Astrocyte (in vitro differentiated cells and primary cell): ENCODE measurements around the gene ZNF621. TPM values are rescaled to one million over a fixed set of nuclear protein-coding genes. Genes with fewer than 3 reads are reported as not detected.

Experiments
- DNase-seq: peaks from one replicate; pipeline ENCODE4 v3.0.0-alpha.2; 2010; ENCODE audit warnings: low read depth
- FAIRE-seq: peaks from 2 replicates; lab custom pipeline; 2011; peaks lifted over from hg19 to GRCh38; lab: Jason Lieb, UNC
- H2AFZ ChIP-seq: 2 replicates; pipeline ENCODE4 v1.6.0; 2012; ENCODE audit warnings: low read depth, low read length, inconsistent platforms
- H3K27ac ChIP-seq: 2 replicates; pipeline ENCODE4 v1.5.1; 2011; ENCODE audit warnings: low read depth, low read length, inconsistent platforms
- H3K27me3 ChIP-seq: 2 replicates; pipeline ENCODE4 v1.6.0; 2011; ENCODE audit warnings: low read length, inconsistent platforms; ENCODE audit not compliant: insufficient read depth
- H3K36me3 ChIP-seq: 2 replicates; pipeline ENCODE4 v1.5.1; 2011; ENCODE audit warnings: low read length, inconsistent platforms; ENCODE audit not compliant: insufficient read depth
- H3K4me1 ChIP-seq: 2 replicates; pipeline ENCODE4 v1.5.1; 2011; ENCODE audit warnings: low read length, inconsistent platforms; ENCODE audit not compliant: insufficient read depth
- H3K4me2 ChIP-seq: 2 replicates; pipeline ENCODE4 v1.6.0; 2012; ENCODE audit warnings: low read length, inconsistent platforms
- H3K4me3 ChIP-seq: 2 replicates; pipeline ENCODE4 v1.5.1; 2011; ENCODE audit warnings: low read depth, mild to moderate bottlenecking, low read length, inconsistent platforms; ENCODE audit not compliant: insufficient read depth
- H3K79me2 ChIP-seq: 2 replicates; pipeline ENCODE4 v1.6.0; 2012; ENCODE audit warnings: mild to moderate bottlenecking, low read length, inconsistent platforms; ENCODE audit not compliant: insufficient read depth
- H3K9ac ChIP-seq: 2 replicates; pipeline ENCODE4 v1.6.0; 2012; ENCODE audit warnings: mild to moderate bottlenecking, low read length, inconsistent platforms
- H3K9me3 ChIP-seq: 2 replicates; pipeline ENCODE4 v1.5.1; 2012; ENCODE audit warnings: low read depth, mild to moderate bottlenecking, low read length, inconsistent platforms; ENCODE audit not compliant: insufficient read depth
- H4K20me1 ChIP-seq: 2 replicates; pipeline ENCODE4 v1.6.0; 2012; ENCODE audit warnings: low read length, inconsistent platforms; ENCODE audit not compliant: insufficient read depth
- H3K27ac Mint-ChIP-seq: one replicate; pipeline ENCODE4 v1.8.0; 2021; ENCODE audit warnings: mild to moderate bottlenecking, mixed read lengths; ENCODE audit not compliant: unreplicated experiment
- H3K27me3 Mint-ChIP-seq: one replicate; pipeline ENCODE4 v1.8.0; 2021; ENCODE audit warnings: low read depth, mixed read lengths; ENCODE audit not compliant: unreplicated experiment
- H3K36me3 Mint-ChIP-seq: one replicate; pipeline ENCODE4 v1.8.0; 2021; ENCODE audit warnings: low read depth, mixed read lengths; ENCODE audit not compliant: unreplicated experiment
- H3K4me1 Mint-ChIP-seq: one replicate; pipeline ENCODE4 v1.8.0; 2021; ENCODE audit warnings: low read depth, mixed read lengths; ENCODE audit not compliant: unreplicated experiment
- H3K4me3 Mint-ChIP-seq: one replicate; pipeline ENCODE4 v1.8.0; 2021; ENCODE audit warnings: mild to moderate bottlenecking, moderate library complexity, mixed read lengths; ENCODE audit not compliant: unreplicated experiment
- H3K9me3 Mint-ChIP-seq: one replicate; pipeline ENCODE4 v1.8.0; 2021; ENCODE audit warnings: mild to moderate bottlenecking, mixed read lengths; ENCODE audit not compliant: unreplicated experiment
- CTCF ChIP-seq: IDR thresholded peaks from 2 replicates; pipeline ENCODE4 v1.5.1; 2011; ENCODE audit warnings: low read depth, mild to moderate bottlenecking, inconsistent platforms, low read length, moderate library complexity; ENCODE audit not compliant: insufficient read depth
- EZH2 ChIP-seq: IDR thresholded peaks from 2 replicates; pipeline ENCODE4 v1.6.1; 2012; ENCODE audit warnings: mild to moderate bottlenecking, low read length, inconsistent platforms; ENCODE audit not compliant: insufficient read depth
- total RNA-seq: library from RNA; stranded (reverse); gene quantifications from 2 replicates; pipeline ENCODE4 v1.2.1, GENCODE V29; 2021

ZNF621 gene
- total RNA-seq, 1 donor from 2014 or later, result 28.9 TPM

- peak overlapping the region; percentile 92 for H3K4me3 Mint-ChIP-seq
- H3K27ac Mint-ChIP-seq, result peak overlapping the region; percentile 94
- DNase-seq, result no peak
Measured at GRCh38 chr3:40477666-40478065, 47.1 kb upstream of the ZNF621 start.

GRCh38 chr3:40487172-40487571 is 37.6 kb upstream of the ZNF621 start:
- Mint-ChIP-seq H3K36me3 (peaks cover 28% of the 10 kb centered on the region), H3K4me1 (no peaks in the 10 kb centered on the region), H3K27me3 (no peaks in the 10 kb centered on the region), H3K9me3 (peaks cover 20% of the 10 kb centered on the region), H3K27ac (no peak overlapping the region), H3K4me3 (no peak overlapping the region)
- no peak overlapping the region for H3K4me3 ChIP-seq
- H3K9me3 ChIP-seq, result peaks cover 23% of the 10 kb centered on the region
- H3K4me2 ChIP-seq, result no peak overlapping the region
- no peak overlapping the region for H3K9ac ChIP-seq
- FAIRE-seq, result no peak
- H3K4me1 ChIP-seq, result no peaks in the 10 kb centered on the region
- TF ChIP-seq CTCF, result no peak
- no peak for TF ChIP-seq EZH2
- H4K20me1 ChIP-seq, result no peaks in the 10 kb centered on the region
- no peaks in the 10 kb centered on the region for H3K79me2 ChIP-seq
- DNase-seq, result no peak
- H3K27me3 ChIP-seq, result no peaks in the 10 kb centered on the region
- peaks cover 10% of the 10 kb centered on the region for H3K36me3 ChIP-seq
- H3K27ac ChIP-seq, result no peak overlapping the region
- H2AFZ ChIP-seq, result no peak overlapping the region

More at GRCh38 chr3:40477666-40478065, 47.1 kb upstream of the ZNF621 start:
- Histone ChIP-seq H3K9me3 (no peaks in the 10 kb centered on the region), H4K20me1 (no peaks in the 10 kb centered on the region), H3K9ac (peak overlapping the region; percentile 88), H3K79me2 (no peaks in the 10 kb centered on the region), H3K27me3 (no peaks in the 10 kb centered on the region), H3K27ac (no peak overlapping the region), H3K4me2 (peak overlapping the region; percentile 85), H3K4me1 (peaks cover 4% of the 10 kb centered on the region), H3K36me3 (no peaks in the 10 kb centered on the region), H3K4me3 (peak overlapping the region; percentile 76), H2AFZ (peak overlapping the region; percentile 97)
- Mint-ChIP-seq H3K9me3 (no peaks in the 10 kb centered on the region), H3K4me1 (peaks cover 6% of the 10 kb centered on the region), H3K36me3 (peaks cover 5% of the 10 kb centered on the region), H3K27me3 (no peaks in the 10 kb centered on the region)
- no peak for FAIRE-seq
- no peak for TF ChIP-seq EZH2
- TF ChIP-seq CTCF, result no peak

GRCh38 chr3:40490916-40491315 is 33.8 kb upstream of the ZNF621 start:
- Mint-ChIP-seq H3K4me3 (no peak overlapping the region), H3K4me1 (no peaks in the 10 kb centered on the region), H3K27me3 (peaks cover 2% of the 10 kb centered on the region), H3K9me3 (peaks cover 22% of the 10 kb centered on the region), H3K27ac (no peak overlapping the region), H3K36me3 (peaks cover 22% of the 10 kb centered on the region)
- no peak overlapping the region for H2AFZ ChIP-seq
- FAIRE-seq, result no peak
- H3K9ac ChIP-seq, result no peak overlapping the region
- TF ChIP-seq EZH2 (no peak), CTCF (no peak)
- no peaks in the 10 kb centered on the region for H4K20me1 ChIP-seq
- H3K4me1 ChIP-seq, result no peaks in the 10 kb centered on the region
- no peak overlapping the region for H3K27ac ChIP-seq
- H3K27me3 ChIP-seq, result no peaks in the 10 kb centered on the region
- peaks cover 22% of the 10 kb centered on the region for H3K9me3 ChIP-seq
- H3K79me2 ChIP-seq, result no peaks in the 10 kb centered on the region
- no peak overlapping the region for H3K4me2 ChIP-seq
- peaks cover 10% of the 10 kb centered on the region for H3K36me3 ChIP-seq
- DNase-seq, result no peak
- no peak overlapping the region for H3K4me3 ChIP-seq
